HG02623 (cell line): ENCODE measurements around the gene DENND1A.

Experiments
- ATAC-seq: cut with Tn5 transposase; IDR thresholded peaks from one replicate; pipeline ENCODE4 v1.9.1; 2021; ENCODE audit warnings: moderate library complexity; ENCODE audit not compliant: unreplicated experiment

DENND1A gene

DNA sequence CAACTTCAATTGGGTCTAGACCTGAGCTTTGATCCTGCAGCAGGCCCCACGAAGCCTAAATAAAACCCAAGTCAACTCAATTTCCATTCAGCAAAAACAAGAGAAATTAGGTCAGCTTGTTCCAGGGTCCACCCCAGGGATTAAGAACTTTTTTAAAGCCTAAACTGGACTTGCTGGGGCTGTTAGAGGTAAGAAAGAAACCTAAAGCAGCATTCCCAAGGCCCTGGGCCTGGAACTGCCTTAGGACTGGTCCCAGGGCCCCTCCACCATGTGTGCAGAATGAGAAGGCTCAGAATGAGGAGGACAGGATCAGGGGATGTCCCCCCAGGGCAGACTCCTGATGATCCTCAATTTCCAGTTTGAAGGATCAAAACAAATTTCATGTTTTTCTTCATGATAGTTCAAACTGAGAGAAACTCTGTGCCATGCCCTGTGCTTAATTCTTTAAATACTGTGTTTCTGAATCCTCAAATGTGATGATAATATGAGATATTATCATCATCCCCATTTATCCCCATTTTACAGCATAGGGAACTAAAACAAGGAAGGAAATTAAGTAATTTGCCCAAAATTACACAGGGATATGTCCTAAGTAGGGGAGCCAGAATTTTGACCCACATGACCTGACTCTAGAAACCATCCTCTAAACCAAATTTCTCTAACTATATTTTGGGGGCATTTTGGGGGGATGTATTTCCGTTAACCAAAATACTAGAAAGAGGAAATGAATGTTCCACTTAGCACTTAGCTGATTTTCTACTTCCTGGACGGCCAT, 64.5 kb downstream of the DENND1A start:
- no peak for ATAC-seq

DNA sequence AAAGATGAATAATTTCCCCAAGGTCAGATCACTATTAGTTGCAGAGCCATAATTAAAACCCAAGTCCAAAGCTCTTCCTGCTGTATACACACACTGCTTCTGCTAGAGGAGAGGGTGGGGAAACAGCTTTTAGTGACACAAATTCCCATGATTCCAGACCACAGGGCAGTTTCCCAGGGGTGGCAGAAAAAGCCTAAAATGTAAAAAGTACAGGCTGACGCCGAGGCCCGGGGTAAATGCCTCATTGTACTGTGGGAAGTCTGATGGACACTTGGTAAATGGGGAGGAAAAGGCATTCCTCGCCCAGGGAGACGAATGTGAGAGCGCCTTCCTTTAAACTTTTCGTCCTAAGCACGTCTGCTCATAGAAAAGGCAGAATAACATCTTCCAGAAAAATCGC, 65.7 kb downstream of the DENND1A start:
- no peak for ATAC-seq

- no peak for ATAC-seq
Measured at GRCh38 chr9:123863164-123863855, 66.6 kb downstream of the DENND1A start.

GRCh38 chr9:123861756-123862120, 68.2 kb downstream of the DENND1A start:
- no peak for ATAC-seq

- no peak for ATAC-seq
Measured at GRCh38 chr9:123861086-123861755, 68.7 kb downstream of the DENND1A start.

- no peak for ATAC-seq
Measured at GRCh38 chr9:123860603-123861002, 69.3 kb downstream of the DENND1A start.

DNA sequence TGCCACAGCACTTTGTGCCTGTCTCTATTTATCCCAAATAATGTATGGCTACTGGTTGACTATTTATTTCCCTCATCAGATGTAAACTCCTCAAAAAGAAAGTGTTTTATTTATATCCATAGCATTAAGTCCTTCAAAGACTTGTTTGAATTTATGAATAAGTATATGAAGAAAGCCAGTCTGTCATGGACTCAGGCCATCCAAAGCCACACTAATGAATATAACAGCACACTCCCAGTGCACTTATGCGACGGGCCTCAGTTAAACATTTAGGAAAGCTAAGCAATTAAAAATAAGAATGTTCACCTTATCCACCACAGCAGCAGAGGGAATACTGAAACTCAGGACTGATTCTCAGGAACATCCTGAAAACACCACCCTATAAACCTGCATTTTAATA, 77.5 kb downstream of the DENND1A start:
- no peak for ATAC-seq

GRCh38 chr9:123851851-123852250, 78.1 kb downstream of the DENND1A start:
- no peak for ATAC-seq

DNA sequence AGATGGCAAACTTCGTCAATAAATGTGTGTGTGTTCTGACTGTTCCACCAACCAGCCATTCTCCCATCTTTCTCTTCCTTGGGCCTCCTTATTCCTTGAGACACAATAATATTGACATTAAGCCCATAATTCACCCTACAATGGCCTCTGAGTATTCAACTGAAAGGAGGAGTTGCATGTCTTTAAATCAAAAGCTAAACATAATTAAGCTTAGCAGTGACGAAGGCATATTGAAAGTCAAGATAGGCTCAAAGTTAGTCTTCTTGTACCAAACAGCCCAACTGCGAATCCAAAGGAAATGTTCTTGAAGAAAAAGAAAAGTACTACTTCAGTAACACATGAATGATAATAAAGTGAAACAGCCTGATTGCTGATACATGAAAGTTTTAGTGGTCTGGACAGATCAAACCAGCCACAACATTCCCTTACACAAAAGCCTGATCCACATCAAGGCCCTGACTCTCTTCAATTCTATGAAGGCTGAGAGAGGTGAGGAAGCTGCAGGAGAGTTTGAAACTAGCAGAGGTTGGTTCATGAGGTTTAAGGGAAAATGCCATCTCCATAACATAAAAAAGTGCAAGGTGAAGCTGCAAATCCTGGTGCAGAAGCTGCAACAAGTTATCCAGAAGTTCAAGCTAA, 81.4 kb downstream of the DENND1A start:
- ATAC-seq = no peak

DNA sequence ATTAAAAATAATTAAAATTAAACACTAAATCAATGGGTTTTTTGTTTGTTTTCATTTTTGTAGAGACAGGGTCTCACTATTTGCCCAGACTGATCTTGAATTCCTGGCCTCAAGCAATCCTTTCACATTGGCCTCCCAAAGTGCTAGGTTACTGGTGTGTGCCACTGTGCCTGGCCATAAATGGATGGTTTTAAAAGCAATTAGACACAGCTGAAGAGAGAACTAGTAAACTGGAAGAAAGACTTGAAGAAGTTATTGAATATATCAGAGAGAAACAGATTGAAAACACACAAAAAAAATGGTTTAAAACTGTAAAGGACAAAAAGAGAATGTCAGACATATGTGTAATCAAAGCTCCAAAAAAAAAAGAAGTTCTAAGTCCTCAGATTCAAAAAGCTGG, 83.0 kb downstream of the DENND1A start:
- ATAC-seq = no peak

- no peak for ATAC-seq
Measured at GRCh38 chr9:123843703-123844102, 86.2 kb downstream of the DENND1A start.

DNA sequence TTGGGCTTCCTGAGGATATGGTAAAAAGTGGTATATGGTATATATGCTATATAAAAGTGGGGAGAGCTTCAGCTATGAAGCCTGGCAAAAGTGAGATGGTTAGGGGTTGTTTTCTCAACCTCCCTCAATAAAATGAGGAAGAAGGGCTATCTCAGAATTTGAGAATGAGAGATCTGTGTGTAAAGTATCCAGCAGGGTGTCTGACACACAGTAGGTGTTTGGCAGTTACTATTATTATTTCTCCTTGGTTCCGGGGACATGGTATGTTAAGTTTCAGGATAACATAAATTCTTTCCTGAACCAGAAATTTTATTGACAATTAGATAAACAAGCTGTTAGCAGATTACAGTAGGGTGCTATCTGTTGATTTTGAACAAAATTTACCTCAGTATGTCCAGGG, 94.1 kb downstream of the DENND1A start:
- no peak for ATAC-seq

- ATAC-seq = no peak
Measured at GRCh38 chr9:123834889-123835562, 94.9 kb downstream of the DENND1A start.

- ATAC-seq = no peak
Measured at GRCh38 chr9:123834218-123834888, 95.6 kb downstream of the DENND1A start.

- ATAC-seq = no peak
Measured at GRCh38 chr9:123832858-123833650, 96.9 kb downstream of the DENND1A start.

DNA sequence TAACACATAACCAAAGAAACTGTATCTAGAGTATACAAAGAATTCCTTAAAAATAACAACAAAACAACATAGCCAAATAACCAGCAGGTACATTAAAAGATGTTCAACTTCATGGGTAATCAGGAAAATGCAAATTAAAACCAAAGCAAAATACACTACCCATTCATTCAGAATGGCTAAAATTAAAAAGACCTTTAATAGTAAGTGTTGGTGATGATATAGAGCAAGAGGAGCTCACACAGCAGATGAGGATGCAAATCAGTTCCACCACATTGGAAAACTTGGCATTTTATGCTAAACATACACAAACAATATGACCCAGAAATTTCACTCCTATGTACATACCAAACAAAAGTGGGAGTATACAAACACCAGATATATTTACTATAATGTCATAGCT, 97.8 kb downstream of the DENND1A start:
- ATAC-seq = no peak

GRCh38 chr9:123828449-123828848, 101.5 kb downstream of the DENND1A start:
- no peak for ATAC-seq

DNA sequence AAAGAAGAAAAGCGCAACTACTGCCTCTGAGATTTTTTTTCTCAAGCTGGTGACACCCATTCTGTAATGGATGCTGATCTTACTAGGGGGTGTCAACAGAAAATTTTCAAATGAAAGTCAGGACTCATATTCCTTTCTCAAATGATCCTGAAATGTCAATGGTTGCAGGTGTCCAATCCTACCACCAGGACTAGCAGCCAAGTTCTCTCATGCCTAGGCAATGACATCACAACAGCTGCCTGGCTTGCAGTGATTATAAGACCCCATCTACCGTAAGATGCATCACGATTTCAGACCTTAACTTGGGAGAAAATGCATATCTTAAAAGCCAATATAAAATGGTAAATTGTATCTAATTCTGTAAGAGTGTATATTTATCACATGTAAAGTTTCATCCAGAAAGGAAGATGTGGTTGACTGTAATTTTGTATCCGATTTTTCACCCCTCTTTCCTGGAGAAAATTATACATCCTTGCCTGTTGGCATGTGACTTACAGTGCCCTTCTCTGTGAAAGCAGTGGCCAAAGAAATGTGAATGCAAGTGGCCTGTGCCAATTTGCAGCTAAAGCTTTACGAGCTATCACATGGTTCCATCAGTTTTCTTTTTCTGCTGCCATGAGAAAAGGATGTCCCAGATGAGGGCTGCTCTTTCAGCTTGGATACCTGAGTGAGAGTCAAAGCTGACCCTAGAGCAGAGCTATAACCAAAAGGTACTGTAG, 104.4 kb downstream of the DENND1A start:
- ATAC-seq = no peak
